ENCODE results near the gene PCK1.

PCK1 gene

GRCh38 chr20:57526885-57527460, 33.9 kb upstream of the PCK1 start:
- H3K27ac ChIP-seq (ENCODE audit: low read length) = no peak overlapping the region
- H3K4me2 ChIP-seq (ENCODE audit: low read length) = no peak overlapping the region

GRCh38 chr20:57527728-57528127, 33.2 kb upstream of the PCK1 start:
- H3K4me1 ChIP-seq (ENCODE audit: low read length) = peaks cover 2% of the 10 kb centered on the region; the same call in 1 of the 2 replicates
- no peak overlapping the region for H3K4me2 ChIP-seq (ENCODE audit: low read length)
- peaks cover 36% of the 10 kb centered on the region for H3K27me3 ChIP-seq (ENCODE audit: low read depth, low read length)
- no peak overlapping the region for H3K9ac ChIP-seq (ENCODE audit: low read length)
- no peaks in the 10 kb centered on the region for H3K9me3 ChIP-seq (ENCODE audit: insufficient read depth, low read length)
- no peak overlapping the region for H3K4me3 ChIP-seq (ENCODE audit: low read length)
- H3K79me2 ChIP-seq (ENCODE audit: low read length) = no peaks in the 10 kb centered on the region
- H3K36me3 ChIP-seq (replicated peaks; ENCODE audit: low read depth, low read length) = no peaks in the 10 kb centered on the region
- TF ChIP-seq EZH2phosphoT487 (IDR thresholded peaks at IDR 0.05; ENCODE audit: low read depth) = no peak
- TF ChIP-seq, protein P1, sequence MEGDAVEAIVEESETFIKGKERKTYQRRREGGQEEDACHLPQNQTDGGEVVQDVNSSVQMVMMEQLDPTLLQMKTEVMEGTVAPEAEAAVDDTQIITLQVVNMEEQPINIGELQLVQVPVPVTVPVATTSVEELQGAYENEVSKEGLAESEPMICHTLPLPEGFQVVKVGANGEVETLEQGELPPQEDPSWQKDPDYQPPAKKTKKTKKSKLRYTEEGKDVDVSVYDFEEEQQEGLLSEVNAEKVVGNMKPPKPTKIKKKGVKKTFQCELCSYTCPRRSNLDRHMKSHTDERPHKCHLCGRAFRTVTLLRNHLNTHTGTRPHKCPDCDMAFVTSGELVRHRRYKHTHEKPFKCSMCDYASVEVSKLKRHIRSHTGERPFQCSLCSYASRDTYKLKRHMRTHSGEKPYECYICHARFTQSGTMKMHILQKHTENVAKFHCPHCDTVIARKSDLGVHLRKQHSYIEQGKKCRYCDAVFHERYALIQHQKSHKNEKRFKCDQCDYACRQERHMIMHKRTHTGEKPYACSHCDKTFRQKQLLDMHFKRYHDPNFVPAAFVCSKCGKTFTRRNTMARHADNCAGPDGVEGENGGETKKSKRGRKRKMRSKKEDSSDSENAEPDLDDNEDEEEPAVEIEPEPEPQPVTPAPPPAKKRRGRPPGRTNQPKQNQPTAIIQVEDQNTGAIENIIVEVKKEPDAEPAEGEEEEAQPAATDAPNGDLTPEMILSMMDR (IDR thresholded peaks at IDR 0.05; ENCODE audit: low read depth, low read length) = no peak
- H4K20me1 ChIP-seq (ENCODE audit: insufficient read depth, low read length) = no peaks in the 10 kb centered on the region
- no peak overlapping the region for H2AFZ ChIP-seq (ENCODE audit: low read depth, low read length)
- no peak overlapping the region for H3K27ac ChIP-seq (ENCODE audit: low read length)

More at GRCh38 chr20:57526885-57527460, 33.9 kb upstream of the PCK1 start:
- Histone ChIP-seq H2AFZ (ENCODE audit: low read depth, low read length) (no peak overlapping the region), H3K27me3 (ENCODE audit: low read depth, low read length) (peaks cover 28% of the 10 kb centered on the region), H3K9me3 (ENCODE audit: insufficient read depth, low read length) (no peaks in the 10 kb centered on the region), H4K20me1 (ENCODE audit: insufficient read depth, low read length) (no peaks in the 10 kb centered on the region), H3K79me2 (ENCODE audit: low read length) (no peaks in the 10 kb centered on the region), H3K9ac (ENCODE audit: low read length) (no peak overlapping the region), H3K4me3 (ENCODE audit: low read length) (no peak overlapping the region), H3K36me3 (replicated peaks; ENCODE audit: low read depth, low read length) (no peaks in the 10 kb centered on the region), H3K4me1 (ENCODE audit: low read length) (peaks cover 4% of the 10 kb centered on the region; the same call in 1 of the 2 replicates)
- TF ChIP-seq, protein P1 (IDR thresholded peaks at IDR 0.05; ENCODE audit: low read depth, low read length) = no peak
- TF ChIP-seq EZH2phosphoT487 (IDR thresholded peaks at IDR 0.05; ENCODE audit: low read depth) = no peak

DNA sequence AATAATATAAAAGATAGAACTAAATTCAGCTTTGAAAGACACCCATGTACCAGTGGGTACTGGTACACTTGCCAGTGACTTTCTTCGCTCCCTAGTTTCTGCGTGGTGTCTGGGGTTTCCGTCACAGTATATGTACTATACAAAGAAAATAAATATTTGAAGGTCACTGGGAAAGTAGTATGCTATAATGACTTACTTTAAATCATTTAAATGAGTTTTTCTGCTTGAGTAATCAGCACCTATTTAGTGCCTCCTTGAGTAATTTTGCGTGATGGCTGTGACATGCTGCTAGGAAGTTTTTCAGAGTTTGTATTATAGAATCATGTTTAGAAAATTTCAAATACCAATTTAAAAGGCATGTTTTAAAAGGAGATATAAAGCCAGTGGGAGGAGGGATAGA, 32.8 kb upstream of the PCK1 start:
- Histone ChIP-seq H3K4me2 (ENCODE audit: low read length) (no peak overlapping the region), H2AFZ (ENCODE audit: low read depth, low read length) (no peak overlapping the region), H3K36me3 (replicated peaks; ENCODE audit: low read depth, low read length) (no peaks in the 10 kb centered on the region), H3K9ac (ENCODE audit: low read length) (no peak overlapping the region), H4K20me1 (ENCODE audit: insufficient read depth, low read length) (no peaks in the 10 kb centered on the region), H3K27me3 (ENCODE audit: low read depth, low read length) (peaks cover 40% of the 10 kb centered on the region), H3K9me3 (ENCODE audit: insufficient read depth, low read length) (no peaks in the 10 kb centered on the region), H3K27ac (ENCODE audit: low read length) (no peak overlapping the region), H3K4me1 (ENCODE audit: low read length) (no peaks in the 10 kb centered on the region), H3K4me3 (ENCODE audit: low read length) (no peak overlapping the region), H3K79me2 (ENCODE audit: low read length) (no peaks in the 10 kb centered on the region)
- TF ChIP-seq EZH2phosphoT487 (IDR thresholded peaks at IDR 0.05; ENCODE audit: low read depth) = no peak
- TF ChIP-seq, protein P1 (IDR thresholded peaks at IDR 0.05; ENCODE audit: low read depth, low read length) = no peak

DNA sequence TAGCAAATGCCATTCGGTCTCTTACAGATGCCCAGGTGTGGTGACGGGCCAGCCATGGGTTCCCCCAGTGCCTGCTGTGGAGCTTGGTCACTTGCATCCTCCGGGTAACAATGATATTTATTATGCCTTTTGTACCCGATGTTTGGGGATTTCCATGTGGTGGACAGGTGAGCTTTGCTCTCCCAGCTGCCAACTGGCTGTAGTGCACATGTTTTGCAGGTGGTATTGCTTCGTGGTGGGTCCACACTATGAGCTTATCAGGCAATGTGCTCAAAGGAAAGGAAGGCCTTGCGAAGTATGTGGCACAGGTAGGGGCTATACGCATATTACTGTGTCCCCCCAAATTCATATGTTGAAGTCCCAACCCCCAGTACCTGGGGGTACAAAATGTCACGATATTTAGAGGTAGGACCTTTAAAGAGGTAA, 31.7 kb upstream of the PCK1 start:
- Histone ChIP-seq H3K36me3 (replicated peaks; ENCODE audit: low read depth, low read length) (no peaks in the 10 kb centered on the region), H3K4me1 (ENCODE audit: low read length) (no peaks in the 10 kb centered on the region), H2AFZ (ENCODE audit: low read depth, low read length) (no peak overlapping the region), H4K20me1 (ENCODE audit: insufficient read depth, low read length) (no peaks in the 10 kb centered on the region), H3K4me3 (ENCODE audit: low read length) (no peak overlapping the region), H3K79me2 (ENCODE audit: low read length) (no peaks in the 10 kb centered on the region), H3K9me3 (ENCODE audit: insufficient read depth, low read length) (no peaks in the 10 kb centered on the region), H3K27ac (ENCODE audit: low read length) (no peak overlapping the region), H3K9ac (ENCODE audit: low read length) (no peak overlapping the region), H3K4me2 (ENCODE audit: low read length) (no peak overlapping the region), H3K27me3 (ENCODE audit: low read depth, low read length) (peaks cover 50% of the 10 kb centered on the region)
- TF ChIP-seq, protein P1 (IDR thresholded peaks at IDR 0.05; ENCODE audit: low read depth, low read length) = no peak
- no peak for TF ChIP-seq EZH2phosphoT487 (IDR thresholded peaks at IDR 0.05; ENCODE audit: low read depth)

Measured in OCI-LY3 (cell line).